Stimulated activated CD4-positive, alpha-beta T cell treated with anti-CD3 and anti-CD28 coated beads, Interleukin-1b, Interleukin-23, amount 100 ng/mL, for 24 hours (primary cell): Measurements from ENCODE around the gene LEFTY1.
A peak's percentile ranks its signal among the peaks of the same experiment; 100 is the strongest.
"Not testable (repeated sequence)": the region's sequence is repeated elsewhere in the genome, so short reads cannot be mapped to it uniquely, and the experiment has no call there.

Experiments
- DNase-seq, 4 experiments: peaks; one replicate each; pipeline ENCODE4 v3.0.0-alpha.2; 2020; ENCODE audit warnings: low read depth in 4 of 4, low spot score in 1 of 4

LEFTY1 gene, protein sequence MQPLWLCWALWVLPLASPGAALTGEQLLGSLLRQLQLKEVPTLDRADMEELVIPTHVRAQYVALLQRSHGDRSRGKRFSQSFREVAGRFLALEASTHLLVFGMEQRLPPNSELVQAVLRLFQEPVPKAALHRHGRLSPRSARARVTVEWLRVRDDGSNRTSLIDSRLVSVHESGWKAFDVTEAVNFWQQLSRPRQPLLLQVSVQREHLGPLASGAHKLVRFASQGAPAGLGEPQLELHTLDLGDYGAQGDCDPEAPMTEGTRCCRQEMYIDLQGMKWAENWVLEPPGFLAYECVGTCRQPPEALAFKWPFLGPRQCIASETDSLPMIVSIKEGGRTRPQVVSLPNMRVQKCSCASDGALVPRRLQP

DNA sequence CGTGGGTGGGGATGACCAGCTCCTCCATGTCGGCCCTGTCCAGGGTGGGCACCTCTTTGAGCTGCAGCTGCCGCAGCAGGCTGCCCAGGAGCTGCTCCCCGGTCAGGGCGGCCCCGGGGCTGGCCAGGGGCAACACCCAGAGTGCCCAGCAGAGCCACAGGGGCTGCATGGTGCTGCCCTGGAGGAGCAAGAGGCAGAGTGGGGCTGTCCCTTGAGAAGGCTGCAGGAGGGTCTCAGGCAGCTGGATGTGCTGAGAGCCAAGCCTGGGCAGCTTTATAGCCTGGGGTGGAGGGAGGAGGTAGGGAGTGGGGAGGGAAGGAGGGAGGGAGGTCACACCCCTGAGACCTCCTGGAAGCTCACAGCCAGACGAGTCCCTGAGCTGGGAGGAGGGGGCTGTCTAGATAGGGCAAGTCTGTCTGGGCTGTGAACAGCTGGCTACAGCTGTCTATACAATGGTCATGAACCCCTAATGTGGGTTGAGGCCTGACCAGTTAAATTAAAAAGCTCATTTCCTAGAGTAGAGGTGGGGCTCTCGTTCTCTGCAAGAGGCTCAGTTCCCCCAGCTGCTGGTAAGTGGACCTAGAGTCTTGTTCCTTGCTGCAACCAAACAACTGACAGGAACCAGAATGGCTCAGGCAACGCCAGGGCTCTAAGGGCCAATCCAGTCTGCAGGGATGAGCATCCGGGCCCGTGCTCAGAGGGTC lies at the start of gene LEFTY1:
Gene LEFTY1, minus strand, starts transcription at position 249 of the 704 bp plus-strand sequence. Its CDS starts 80 bp downstream, at position 169.
- DNase-seq: no peak

DNA sequence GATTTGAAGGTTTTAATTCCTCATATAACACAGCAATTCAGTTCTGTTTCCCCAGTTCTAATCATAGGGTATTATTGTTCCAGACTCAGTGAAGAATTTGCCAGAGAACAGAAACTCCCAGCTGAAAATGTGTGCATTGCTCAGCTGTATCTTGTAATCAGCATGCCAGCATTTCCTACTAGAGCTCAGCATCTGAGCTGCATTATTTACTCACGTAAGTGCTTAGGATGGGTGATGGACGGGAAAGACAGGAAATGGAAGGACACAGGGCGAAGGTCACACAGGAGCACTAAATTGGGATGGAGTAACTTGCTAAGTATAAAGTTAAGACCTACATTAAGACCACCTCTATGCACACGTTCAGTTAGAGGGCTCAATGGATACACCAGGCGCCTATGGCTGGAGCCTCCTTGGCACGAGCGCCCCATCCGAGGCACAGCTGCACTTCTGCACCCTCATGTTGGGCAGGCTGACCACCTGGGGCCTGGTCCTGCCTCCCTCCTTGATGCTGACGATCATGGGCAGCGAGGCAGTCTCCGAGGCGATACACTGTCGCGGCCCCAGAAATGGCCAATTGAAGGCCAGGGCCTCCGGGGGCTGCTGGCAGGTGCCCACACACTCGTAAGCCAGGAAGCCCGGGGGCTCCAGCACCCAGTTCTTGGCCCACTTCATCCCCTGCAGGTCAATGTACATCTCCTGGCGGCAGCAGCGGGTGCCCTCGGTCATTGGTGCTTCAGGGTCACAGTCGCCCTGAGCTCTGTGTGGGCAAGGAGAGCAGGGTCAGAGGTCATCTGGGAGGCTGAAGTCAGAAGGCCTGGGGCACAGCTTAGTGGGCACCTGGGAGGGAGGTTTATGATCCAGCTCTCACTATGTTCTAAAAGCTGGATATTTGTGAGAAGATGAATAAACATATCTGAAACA lies 48.4 kb upstream of the LEFTY1 start:
- DNase-seq: no peak

GRCh38 chr1:225936523-225936922 lies 47.6 kb upstream of the LEFTY1 start:
- no peak for DNase-seq

DNA sequence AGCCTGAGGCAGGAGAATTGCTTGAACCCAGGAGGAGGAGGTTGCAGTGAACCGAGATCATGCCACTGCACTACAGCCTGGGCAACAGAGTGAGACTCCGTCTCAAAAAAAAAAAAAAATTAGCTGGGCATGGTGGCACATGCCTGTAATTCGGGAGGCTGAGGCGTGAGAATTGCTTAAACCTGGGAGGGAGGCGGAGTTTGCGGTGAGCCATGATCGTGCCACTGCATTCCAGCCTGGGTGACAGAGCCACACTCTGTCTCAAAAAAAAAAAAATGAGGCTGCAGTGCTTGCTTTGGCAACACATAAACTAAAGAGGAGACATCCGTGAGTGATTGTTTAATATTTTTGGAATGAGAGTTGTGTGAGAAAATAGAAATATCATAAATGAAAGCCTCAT lies 47.1 kb upstream of the LEFTY1 start:
- not testable (repeated sequence) for DNase-seq

- DNase-seq: no peak
Observed at GRCh38 chr1:225934711-225935110, 45.8 kb upstream of the LEFTY1 start.

- no peak for DNase-seq
Observed at GRCh38 chr1:225933072-225933471, 44.1 kb upstream of the LEFTY1 start.

DNA sequence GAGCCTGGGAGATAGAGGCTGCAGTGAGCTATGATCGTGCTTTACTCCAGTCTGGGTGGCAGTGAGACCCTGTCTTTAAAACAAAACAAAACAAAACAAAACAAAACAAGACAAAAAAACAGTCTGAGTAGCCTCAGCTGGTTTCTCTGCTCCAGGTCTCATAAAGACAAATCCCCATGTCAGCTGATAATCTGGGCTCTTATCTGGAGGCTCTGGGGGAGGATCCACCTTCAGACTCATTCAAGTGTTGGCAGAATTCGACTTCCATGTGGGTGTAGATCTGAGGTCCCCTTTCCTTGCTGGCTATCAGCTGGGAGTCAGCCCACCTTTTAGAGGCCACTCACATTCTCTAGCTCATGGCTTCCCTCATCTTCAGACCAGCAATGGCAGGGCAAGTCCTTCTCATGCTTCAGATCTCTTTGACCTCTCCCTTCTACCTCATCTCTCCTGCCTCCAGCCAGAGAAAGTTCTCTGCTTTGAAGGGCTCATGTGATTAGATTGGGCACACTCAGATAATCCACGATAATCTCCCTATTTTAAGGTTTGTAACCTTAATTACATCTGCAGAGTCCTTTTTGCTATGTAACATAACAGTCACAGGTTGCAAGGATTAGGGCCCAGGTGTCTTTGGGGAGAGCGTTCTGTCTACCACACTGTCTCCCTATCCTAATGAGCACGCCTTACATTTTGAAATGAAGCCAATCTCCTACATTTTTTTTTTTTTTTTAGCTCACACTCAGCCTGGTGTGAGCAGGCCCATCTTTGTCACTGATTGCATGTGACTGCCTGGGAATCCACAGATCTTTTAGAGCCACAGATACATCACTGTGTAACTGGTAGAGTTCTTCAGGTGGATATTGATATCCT lies 42.6 kb upstream of the LEFTY1 start:
- no peak for DNase-seq

- no peak for DNase-seq
Observed at GRCh38 chr1:225930566-225930965, 41.6 kb upstream of the LEFTY1 start.

DNA sequence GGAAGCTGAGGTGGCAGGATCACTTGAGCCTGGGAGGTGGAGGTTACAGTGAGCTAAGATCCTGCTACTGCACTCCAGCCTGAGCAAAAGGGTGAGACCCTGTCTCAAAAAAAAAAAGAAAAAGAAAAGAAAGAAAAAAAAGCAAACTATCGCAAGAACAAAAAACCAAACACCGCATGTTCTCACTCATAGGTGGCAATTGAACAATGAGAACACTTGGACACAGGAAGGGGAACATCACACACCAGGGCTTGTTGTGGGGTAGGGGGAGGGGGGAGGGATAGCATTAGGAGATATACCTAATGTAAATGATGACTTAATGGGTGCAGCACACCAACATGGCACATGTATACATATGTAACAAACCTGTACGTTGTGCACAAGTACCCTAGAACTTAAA lies 40.5 kb upstream of the LEFTY1 start:
- DNase-seq: not testable (repeated sequence)

- DNase-seq: no peak
Observed at GRCh38 chr1:225928186-225929175, 39.5 kb upstream of the LEFTY1 start.

GRCh38 chr1:225926551-225927113 lies 37.7 kb upstream of the LEFTY1 start:
- DNase-seq: no peak

DNA sequence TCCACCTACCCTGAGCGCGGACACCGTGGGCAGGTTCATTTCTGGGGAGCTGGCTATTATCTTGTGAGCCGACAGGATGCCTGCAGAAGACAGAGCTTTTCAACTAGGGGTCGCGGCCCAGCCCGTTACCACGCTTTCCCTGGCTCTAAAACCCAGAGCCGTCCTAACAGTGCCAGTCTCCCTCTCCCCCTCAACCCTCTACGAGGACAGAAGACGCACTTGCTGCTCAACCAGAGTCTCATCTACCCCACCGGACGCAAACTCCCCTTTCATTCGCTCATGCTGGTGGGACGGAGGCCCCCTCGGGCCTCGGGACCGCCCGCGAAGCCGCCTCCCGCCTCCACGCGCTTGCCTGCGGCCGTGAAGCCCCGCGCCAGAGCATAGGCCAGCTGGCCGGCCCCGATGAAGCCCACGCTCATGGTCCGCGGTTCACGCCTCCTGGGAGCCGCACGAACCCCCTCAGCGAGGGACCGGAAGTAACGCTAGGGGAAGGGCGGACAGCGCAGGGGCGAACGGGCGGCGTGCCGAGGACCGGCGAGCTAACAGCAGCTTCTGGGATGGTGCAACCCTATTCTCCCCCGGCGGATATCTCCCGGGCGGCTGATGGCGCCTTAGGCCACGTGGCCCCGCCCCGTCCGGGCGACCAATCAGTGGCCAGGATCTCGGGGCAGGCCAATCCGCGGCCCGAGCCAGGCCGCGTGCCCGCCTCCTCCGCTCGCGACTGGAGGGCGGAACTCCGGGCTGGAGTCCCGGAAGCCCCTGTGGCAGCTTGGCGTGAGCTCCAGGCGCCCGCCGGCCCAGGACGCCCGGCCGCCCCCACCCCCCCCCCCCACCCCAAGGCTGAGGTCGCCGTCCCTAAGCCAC lies 35.0 kb upstream of the LEFTY1 start, which contains the start of gene PYCR2:
Gene PYCR2, minus strand, starts transcription at position 559 of the 864 bp plus-strand sequence. Its CDS starts 140 bp downstream, at position 419.
- peak; percentile 79 to 93 (median 84) for DNase-seq

GRCh38 chr1:225923381-225923691 lies 34.4 kb upstream of the LEFTY1 start:
- DNase-seq: no peak

GRCh38 chr1:225921734-225922709 lies 33.1 kb upstream of the LEFTY1 start:
- DNase-seq: no peak

DNA sequence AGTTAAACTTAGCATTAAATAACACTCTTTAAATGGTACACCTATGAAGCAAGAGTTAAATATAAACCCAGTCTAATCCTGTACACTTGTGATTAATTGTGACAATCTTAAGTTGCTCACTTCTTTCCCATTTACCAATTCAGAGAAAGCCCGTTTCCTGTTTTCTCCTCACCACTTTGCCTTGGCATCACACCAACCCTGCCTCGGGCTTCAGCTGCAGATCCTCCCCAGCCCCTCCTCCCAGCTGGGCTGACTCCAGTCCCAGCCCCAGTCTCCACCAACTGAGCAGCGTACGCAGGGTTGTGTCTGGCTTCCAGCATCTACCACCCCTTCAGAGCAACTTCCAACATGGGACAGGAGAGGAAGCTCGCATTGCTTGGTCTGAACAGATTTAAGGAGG lies 31.0 kb upstream of the LEFTY1 start:
- peak in 1 of 4 experiments; percentile 25 for DNase-seq

DNA sequence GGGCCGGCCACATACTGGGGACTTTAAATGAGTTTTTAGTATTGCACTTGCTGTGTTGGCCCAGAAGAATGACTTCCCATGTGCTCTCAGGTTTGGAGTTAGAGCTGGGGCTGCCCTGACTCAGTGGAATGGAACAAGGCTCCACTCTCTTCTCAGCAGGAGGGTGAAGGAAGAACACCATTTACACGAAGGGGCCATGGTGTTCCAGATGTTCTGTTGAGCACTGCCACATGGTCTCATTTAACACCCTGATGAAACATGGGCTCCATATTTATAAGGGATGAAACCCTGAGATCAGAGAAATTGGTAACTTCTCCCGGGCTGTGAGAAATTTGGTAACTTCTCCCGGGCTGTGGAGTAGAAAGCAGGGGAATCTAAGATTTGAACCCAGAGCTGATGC lies 29.3 kb upstream of the LEFTY1 start:
- no peak for DNase-seq

- DNase-seq: no peak
Observed at GRCh38 chr1:225917536-225917935, 28.6 kb upstream of the LEFTY1 start.
